Stimulated activated CD8-positive, alpha-beta memory T cell treated with anti-CD3 and anti-CD28 coated beads, Interleukin-4, amount 100 ng/mL, for 48 hours (primary cell): Measurements from ENCODE around the gene DOCK2.

Experiments
- DNase-seq: peaks from one replicate; pipeline ENCODE4 v3.0.0-alpha.2; 2020

DOCK2 gene

DNA sequence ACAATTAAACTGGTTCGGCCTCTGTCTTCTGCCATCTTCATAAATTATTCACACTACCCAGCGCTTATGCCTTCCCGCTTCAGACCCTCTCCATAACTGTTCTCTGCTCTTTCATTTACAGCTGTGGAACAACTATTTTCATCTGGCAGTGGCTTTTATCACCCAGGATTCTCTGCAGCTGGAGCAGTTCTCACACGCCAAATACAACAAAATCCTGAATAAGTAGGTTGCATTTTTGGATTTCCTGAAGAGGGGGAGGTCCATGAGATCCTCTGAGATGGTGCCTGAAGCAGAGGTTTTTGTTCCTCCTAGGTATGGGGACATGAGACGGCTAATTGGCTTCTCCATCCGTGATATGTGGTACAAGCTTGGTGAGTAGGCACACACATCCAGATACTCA lies 371.3 kb downstream of the DOCK2 start:
- DNase-seq = no peak

DNA sequence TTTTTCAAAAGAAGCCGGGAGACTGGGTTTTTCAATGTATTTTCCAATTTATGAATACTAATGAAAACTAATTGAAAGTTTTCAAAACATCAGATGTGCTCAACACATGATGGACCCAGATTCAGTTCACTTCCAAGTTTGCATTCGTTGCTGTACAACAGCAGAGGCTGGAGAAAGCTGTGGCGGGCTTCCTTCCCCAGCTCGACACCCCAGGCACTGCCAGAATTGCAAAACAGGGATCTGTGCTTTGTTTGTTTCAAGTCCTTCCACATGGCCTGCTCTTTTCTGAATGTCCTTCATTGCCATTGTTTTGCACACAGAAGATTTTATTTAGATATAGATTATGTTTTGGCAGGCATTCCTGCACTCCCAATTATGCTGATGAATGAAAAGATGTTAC lies 373.5 kb downstream of the DOCK2 start:
- no peak for DNase-seq

DNA sequence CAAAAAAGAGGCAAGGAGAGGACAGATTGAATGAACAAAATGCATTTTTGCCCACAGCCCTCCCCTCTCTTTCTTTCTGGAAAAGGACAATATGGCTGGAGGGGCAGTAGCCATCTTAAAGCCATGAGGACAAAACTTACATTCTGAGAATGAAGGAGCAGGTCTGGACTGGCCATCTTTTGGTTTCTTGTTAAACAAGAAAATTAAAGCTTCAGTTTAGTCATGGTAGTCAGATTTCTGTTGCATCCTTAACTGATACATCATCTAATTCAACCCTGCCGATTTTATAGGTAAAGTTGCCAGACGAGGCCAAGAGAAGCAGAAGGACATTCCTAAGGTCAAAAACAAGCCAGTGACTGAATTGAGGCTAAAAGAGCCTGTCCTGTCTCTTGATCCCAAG lies 374.7 kb downstream of the DOCK2 start:
- DNase-seq = no peak

GRCh38 chr5:170012622-170013021 lies 375.5 kb downstream of the DOCK2 start:
- DNase-seq = no peak

GRCh38 chr5:170020423-170020822 lies 383.3 kb downstream of the DOCK2 start:
- DNase-seq = no peak

GRCh38 chr5:170021506-170021905 lies 384.4 kb downstream of the DOCK2 start:
- no peak for DNase-seq

- no peak for DNase-seq
Observed at GRCh38 chr5:170025853-170026252, 388.8 kb downstream of the DOCK2 start.

DNA sequence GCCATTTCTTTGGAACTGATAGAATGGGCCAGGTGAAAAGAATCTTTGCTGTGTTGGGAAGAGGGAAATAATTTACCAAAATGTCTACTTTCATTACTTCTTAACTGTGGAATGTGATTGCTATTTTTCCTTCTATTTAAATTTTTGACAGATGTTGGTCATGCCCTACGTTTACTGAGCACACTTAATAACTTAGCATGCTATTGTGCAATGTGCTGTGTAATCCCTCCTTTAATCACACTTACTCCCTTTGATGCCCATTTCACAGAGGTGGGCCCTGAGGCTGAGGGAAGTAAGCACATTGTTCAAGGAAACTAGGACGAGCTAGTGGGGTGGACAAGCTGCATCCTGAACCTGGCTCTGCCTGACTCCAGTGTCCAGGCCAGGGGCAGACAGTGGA lies 391.0 kb downstream of the DOCK2 start:
- DNase-seq = no peak

DNA sequence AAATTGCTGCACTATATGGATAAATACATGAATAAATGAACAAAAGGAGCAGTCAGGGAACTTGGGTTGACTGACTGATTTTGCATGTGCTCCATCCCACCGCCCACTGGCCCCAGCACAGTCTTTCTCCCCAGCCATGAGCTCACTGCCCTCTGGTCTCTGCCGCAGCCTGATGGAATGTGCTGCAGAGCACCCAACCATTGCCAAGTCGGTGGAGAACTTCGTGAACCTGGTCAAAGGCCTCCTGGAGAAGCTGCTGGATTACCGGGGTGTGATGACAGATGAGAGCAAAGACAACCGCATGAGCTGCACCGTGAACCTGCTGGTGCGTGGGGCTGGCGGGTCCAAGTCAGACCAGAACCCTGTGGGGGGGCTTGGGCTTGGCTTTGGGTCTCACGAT lies 397.2 kb downstream of the DOCK2 start:
- DNase-seq = no peak

DNA sequence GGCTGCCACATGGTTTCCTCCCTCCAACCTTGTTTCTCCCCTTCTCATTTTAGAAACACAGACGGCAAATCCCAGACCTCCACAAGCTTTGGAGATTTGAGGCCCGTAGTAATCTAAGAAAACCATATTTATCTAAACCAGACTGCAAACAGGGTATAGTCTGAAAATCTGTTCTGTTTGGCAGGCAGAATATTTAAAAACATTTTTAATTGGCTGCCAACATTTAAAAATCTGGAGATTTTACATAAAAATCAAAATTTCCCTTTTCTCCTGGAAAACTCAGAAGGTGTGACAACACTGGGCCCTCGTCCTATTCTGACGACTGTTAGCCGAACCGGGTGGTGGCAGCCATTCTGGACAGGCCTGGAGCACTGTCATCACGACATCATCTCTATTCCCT lies 401.2 kb downstream of the DOCK2 start:
- DNase-seq = no peak

DNA sequence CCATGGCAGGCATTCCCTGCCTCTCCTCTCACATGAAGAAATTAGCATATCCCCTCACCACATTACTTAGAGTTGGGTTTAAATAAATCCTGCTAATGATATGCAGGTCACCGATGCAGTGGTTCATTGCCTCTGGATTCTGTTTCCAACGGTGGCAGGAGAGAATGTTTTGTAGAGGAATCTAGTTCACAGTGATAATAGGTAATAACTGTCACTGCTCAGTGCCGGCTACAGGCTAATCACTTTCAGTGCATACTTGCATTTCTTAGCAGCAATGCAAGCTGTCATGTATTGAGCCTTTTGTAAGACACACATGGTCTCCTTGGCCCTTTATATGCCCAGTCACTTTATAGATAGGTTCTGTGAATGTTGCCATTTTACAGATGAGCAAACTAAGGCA lies 402.8 kb downstream of the DOCK2 start:
- DNase-seq = no peak

- DNase-seq = no peak
Observed at GRCh38 chr5:170046241-170046640, 409.2 kb downstream of the DOCK2 start.

GRCh38 chr5:170049713-170050112 lies 412.6 kb downstream of the DOCK2 start:
- no peak for DNase-seq

DNA sequence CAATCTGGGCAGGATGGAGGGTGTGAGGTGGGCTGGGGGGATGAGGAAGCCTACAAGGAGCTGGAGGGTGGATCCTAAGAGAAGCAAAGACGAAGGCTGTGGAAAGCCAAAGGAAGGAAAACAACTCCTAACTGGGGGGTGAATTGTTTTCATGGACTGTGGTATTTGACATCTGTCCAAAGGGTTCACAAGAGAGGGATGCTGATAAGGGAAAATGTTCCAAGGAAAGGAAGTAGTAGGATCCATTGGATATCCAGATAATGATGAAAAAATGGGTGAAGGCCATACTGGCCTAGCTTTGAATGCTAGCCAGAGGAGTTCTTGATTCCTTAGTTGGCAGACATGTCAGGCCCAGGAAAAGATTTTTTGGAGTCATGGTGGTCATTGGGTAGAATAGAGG lies 416.8 kb downstream of the DOCK2 start:
- no peak for DNase-seq

- DNase-seq = no peak
Observed at GRCh38 chr5:170055606-170056005, 418.5 kb downstream of the DOCK2 start.

DNA sequence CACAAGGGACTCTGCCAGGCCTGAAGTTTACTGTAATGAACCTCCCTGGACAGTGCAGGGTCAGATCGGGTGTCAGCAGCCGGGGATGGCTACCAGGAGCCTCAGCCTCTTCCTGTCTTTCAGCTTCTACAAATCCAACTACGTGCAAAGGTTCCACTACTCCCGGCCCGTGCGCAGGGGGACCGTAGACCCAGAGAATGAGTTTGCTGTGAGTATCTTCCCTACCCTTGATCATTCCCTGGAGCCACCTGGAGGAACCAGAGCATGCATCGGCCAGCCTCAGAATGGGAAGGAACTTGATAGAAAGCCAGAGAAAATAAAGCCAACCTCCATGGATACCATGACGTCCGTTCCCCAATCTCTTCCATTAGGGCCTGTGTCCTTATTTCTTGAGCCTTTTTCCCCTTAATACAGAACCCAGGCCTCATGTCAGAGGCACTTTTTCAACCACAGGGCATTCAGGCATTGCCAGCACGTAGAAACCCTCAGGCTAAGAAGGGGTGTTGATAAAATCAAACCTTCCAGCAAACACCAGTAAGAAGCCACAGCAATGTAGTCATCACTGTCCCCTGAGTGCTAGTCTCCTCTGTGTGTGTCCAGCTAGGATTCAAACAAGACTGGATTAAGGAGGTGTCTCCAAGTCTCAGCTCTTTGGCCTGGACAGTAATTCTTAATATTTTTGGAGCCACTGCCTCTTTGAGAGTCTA lies 419.6 kb downstream of the DOCK2 start:
- no peak for DNase-seq

DNA sequence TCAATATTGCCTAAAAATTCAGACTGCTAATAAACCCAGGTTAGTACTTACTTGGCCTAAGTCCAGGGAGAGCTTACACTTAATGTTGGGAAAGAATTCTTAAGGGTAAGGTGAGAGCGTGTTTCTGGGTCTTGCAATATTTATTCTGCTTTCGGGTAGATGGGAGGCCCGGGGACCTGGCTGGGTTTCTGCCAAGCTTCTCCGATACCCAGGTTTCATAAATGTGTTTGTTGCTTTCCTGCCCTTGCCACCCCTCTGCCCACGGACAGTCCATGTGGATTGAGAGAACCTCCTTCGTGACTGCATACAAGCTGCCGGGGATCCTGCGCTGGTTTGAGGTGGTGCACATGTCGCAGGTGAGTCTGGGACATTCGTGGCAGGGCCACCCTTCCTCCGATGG lies 420.2 kb downstream of the DOCK2 start:
- DNase-seq = no peak

GRCh38 chr5:170059221-170059620 lies 422.1 kb downstream of the DOCK2 start:
- no peak for DNase-seq

GRCh38 chr5:170067152-170067551 lies 430.1 kb downstream of the DOCK2 start:
- DNase-seq = no peak

GRCh38 chr5:170067574-170068170 lies 430.6 kb downstream of the DOCK2 start:
- no peak for DNase-seq

DNA sequence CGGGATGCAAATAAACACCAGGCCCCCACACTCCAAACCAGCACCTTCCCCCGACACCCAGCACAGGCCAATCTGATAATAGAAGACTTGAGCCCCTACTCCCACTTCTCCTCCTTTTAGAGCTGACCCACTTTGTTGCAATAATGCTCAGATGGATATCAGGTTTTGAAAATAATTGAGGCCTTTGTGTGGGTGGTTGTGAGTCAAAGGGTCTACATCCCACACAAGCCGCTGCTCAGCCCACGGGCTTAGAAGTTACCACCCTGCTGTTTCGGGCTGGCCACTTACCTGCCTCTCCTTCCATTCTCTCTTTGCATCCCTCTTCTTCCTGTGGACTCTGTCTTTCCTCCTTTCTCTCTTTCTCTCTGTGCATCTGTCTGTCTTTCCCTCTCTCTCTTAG lies 432.4 kb downstream of the DOCK2 start:
- no peak for DNase-seq

GRCh38 chr5:170070556-170071412 lies 433.7 kb downstream of the DOCK2 start:
- peak; percentile 65 for DNase-seq

- no peak for DNase-seq
Observed at GRCh38 chr5:170071748-170072147, 434.7 kb downstream of the DOCK2 start.

DNA sequence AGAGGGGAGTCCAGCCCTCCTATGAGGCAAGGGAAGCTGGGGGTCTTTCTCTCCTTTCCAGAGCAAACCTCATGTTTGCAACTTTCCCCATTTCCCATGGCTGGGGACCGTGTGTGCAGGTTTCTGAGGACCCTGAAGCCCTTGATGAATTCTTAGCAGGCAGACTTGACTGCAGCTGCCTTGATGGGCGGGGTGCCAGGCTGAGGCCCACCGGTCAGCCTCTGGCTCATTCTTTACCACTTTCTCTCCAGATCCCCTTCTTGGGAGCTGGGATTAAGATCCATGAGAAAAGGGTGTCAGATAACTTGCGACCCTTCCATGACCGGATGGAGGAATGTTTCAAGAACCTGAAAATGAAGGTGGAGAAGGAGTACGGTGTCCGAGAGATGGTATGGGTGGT lies 438.6 kb downstream of the DOCK2 start:
- no peak for DNase-seq
